NCI-H748 (cell line): ENCODE measurements around the gene FAM237B.
A peak's percentile ranks its signal among the peaks of the same experiment; 100 is the strongest.

Source experiments
- DNase-seq: peaks from one replicate; lab custom pipeline; 2025; ENCODE audit not compliant: unreplicated experiment; lab: John Stamatoyannopoulos, UW

The FAM237B gene

GRCh38 chr7:90298145-90299038 is 22.7 kb downstream of the FAM237B start:
- DNase-seq = peak; percentile 44

GRCh38 chr7:90290244-90291113 is 30.6 kb downstream of the FAM237B start:
- no peak for DNase-seq

DNA sequence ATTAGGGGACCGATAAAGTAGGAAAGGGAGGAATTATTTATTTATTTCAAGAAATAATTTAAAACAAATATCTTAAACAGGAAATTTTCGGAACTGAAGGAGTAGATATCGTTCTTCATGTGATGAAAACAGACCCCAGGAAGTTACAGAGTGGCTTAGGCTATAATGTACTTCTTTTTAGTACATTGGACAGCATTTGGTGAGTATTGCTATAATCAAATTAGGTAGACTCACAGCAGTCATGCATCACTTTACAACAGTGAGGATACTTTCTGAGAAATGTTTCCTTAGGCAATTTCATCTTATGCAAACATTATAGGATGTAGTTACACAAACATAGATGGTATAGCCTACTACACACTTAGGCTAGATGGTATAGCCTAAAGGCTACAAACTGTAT is 33.0 kb downstream of the FAM237B start:
- DNase-seq = no peak

GRCh38 chr7:90276033-90276728 is 44.9 kb downstream of the FAM237B start:
- no peak for DNase-seq

DNA sequence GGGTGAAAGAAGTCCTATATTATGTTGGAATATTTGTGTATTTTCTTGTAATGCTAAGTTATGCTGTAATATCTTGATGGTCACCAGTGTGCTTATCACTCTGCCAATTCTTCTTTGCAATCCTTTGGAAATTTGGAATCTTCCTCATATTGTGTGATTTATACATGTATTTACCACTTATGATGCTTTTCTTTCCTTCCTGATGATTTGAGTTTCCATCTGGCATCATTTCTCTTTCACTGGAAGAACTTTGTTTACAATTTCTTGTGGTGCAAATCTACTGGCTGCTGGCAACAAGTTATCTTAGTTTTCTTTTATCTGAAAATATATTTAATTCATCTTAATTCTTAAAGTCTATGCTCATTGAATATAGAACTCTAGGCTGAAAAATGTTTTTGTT is 46.9 kb downstream of the FAM237B start:
- no peak for DNase-seq

- no peak for DNase-seq
Observed at GRCh38 chr7:90272242-90272641, 48.9 kb downstream of the FAM237B start.

DNA sequence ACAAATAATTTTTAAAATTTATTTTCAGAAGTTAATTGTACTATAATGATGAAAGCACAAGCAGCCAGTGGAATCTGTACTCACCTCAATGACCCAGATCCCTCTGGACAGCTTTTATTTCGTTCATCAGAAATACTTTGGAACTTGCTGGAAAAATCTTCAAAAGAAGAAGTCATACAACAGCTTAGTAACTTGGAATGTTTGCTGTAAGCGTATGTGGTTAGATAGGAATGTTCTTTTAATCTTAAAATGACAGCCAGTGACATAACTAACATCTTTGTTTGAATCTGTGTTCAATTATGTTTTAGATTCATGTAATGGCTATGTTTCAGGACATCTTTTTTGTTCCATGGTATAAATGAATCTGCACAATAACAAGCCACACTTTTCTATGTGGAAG is 49.4 kb downstream of the FAM237B start:
- DNase-seq = no peak

DNA sequence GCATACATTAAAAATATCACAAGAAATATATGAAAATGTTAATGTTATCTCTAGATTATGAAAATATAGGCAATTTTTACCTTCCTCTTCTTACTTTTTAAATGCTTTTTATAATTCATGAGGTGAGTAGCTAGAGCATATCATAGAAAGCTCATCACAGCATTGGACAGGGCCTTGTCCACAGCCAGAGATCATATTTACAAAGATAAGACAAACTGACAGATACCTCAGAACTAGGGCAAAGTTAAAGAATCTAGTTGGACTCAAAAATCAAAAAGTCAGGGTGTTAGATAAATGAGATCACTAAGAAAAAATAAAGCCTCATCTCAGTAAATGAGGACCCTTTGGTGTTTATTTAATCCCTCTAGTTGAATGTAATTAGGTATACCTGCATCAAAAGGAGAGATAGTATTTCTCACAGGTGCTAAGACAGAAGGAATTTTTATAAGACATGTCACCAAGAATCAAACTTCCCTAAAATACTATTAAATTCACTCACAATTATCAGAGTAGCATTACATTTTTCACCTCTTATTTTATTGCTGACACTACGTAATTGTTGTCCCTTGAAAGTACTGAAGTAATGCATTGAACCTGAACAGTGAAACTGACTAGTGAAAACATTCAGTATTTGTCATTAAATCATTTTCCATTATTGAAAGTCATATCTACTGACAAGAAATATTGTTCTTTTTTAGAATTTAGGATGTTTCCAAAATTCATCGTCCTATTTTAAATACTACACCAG is 50.5 kb downstream of the FAM237B start:
- no peak for DNase-seq

DNA sequence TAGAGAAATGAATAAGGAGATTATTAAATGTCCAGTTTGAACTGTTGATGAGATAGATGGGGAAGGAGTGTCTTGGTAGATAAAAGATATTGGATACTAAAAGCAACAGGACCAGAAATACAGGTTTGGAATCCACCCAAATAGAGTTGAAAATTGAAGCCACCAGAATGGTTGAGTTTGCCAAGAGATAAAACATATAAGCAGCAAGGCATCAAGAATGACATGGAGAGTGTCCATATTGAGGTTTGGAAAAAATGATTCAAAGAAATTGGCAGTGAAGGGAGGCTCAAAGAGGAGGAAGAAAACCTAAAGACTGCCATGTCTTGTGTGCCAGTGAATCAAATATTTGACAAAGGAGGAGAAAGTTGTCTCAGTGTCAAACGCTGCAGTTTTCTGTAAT is 51.9 kb downstream of the FAM237B start:
- peak; percentile 2 for DNase-seq

GRCh38 chr7:90267263-90267858 is 53.7 kb downstream of the FAM237B start:
- no peak for DNase-seq

DNA sequence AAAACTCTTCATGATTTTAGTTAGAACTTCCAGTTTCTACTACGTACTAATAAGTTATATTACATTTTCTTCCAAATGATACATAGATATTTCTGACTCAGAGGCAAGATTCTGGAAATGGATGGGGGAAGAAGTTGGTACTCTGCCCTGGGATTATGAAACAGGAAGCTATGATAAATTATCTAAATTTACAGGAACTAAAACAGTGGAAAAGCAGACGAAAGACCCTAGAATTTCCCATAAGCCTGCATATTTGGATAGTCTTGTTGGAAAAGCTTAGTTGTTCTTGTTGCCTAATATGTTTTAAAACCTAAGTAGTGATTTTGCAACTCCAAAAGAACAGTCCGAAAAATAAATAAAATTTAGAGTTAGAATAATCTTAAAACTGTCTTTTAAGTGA is 54.3 kb downstream of the FAM237B start:
- DNase-seq = no peak
